ENCODE data around the gene FYCO1.
"Not testable (repeated sequence)": the region's sequence is repeated elsewhere in the genome, so short reads cannot be mapped to it uniquely, and the experiment has no call there.

Gene FYCO1

GRCh38 chr3:46010519-46011113 is 15.0 kb upstream of the FYCO1 start:
- no peak for FAIRE-seq
- DNase-seq (ENCODE audit: low spot score), result no peak

GRCh38 chr3:46008058-46008457 is 12.4 kb upstream of the FYCO1 start:
- FAIRE-seq, result no peak

DNA sequence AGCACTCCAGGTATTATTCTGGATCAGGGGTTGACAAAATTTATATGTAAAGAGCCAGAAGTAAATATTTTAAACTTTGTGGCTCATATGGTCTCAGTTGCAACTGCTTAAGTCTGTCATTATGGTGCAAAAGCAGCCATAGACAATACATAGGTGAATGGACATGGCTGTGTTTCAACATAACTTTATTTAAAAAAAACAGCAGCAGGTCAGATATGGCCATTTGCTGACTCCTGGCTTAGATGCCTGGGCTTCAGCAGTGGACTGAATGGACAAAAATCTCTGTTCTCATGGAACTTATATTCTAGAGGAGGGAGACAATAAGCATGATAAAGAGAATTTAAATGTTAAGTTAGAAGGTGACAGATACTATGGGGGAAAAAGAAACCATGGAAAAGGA is 11.7 kb upstream of the FYCO1 start:
- FAIRE-seq, result no peak

More at GRCh38 chr3:46008058-46008457, 12.4 kb upstream of the FYCO1 start:
- DNase-seq (ENCODE audit: low spot score), result no peak

DNA sequence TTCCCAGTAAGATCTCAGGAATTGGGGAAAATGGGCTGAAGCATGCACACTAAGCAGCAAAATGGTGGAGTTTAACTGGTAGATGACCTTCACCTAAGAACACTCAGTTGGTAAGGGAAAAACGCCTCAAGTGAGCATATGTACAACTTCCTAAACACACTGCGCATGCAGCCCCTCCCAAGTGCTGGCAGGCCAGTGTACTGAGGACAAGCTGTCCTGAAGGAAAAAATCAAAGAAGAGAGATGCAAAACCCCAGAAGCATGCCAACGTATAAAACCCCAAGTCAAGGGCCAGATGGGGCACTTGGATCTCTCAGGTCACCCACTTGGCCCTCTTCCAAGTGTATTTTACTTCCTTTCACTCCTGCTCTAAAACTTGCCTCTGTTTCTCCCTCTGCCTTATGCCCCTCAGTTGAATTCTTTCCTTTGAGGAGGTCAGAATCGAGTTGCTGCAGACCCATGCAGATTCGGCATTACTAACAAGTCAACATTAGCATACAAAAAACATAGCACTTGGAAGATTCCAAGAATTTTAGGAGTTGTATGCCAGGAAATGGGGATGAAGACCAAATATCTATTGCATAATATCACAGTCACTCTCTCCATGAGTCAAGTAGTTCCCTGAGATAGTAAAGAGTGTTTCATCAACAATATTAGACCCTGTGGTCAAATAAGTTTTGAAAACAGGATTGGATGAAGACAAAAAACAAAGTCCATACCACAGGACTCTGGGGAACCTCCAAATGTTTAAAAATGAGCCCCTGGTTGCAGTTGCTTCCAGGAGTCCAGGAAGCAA is 10.8 kb upstream of the FYCO1 start:
- DNase-seq (ENCODE audit: low spot score) (no peak), FAIRE-seq (no peak)

More for the DNA sequence above, 11.7 kb upstream of the FYCO1 start:
- DNase-seq (ENCODE audit: low spot score), result no peak

DNA sequence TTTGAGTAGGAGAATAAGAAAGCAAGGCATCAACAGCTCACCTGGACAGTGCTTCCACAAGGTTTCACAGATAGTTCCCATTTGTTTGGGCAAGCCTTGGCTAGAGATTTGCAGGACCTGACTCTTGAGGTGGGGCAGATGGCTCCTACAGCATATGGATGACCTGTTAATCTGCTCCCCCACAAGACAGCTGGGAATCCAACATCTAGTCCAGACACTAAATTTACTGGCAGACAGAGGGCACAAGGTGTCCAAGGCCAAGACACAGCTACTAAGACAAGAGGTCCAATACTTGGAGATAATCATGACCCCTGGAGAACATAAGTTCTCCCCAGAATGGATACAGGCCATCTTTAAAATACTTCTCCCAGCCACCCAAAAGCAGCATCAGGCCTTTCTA is 8.1 kb upstream of the FYCO1 start:
- FAIRE-seq; DNase-seq (ENCODE audit: low spot score): not testable (repeated sequence)

DNA sequence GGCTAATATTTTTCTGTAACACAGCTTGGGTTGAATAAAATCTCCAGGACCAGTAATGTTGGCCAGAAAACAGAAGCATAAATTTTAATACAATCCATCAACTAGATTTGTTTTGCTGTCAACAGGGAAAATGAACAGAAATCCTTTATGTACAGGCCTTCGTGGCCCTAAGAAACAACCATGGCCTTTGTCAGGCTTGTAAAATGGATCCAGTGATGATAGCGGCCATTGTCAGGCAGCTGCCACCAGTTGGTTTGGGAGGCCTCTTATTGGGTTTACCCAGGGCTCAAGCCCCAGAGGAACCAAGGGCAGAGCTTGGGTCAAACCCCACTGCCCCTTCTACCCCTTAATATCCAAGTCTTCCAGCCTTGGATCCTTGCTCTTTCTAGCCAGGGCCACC is 5.6 kb upstream of the FYCO1 start:
- FAIRE-seq (no peak), DNase-seq (ENCODE audit: low spot score) (no peak)

- FAIRE-seq (no peak), DNase-seq (ENCODE audit: low spot score) (no peak)
These were observed 2.3 kb upstream of the FYCO1 start for GRCh38 chr3:45997942-45998341.

DNA sequence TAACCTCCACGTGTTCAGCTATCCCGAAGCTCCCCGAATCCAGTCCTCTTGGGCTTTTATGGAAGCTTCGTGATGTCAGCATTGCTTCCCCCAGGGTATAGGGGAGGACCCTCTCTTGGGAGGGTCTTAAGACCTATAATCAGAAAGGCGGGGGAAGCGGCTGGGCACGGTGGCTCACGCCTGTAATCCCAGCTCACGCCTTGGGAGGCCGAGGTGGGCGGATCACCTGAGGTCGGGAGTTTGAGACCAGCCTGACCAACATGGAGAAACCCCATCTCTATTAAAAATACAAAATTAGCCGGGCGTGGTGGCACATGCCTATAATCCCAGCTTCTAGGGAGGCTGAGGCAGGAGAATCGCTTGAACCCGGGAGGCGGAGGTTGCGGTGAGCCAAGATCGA is 1.9 kb upstream of the FYCO1 start:
- FAIRE-seq, result not testable (repeated sequence)

GRCh38 chr3:45994419-45995235 is 997 bp downstream of the FYCO1 start:
- FAIRE-seq (no peak), DNase-seq (ENCODE audit: low spot score) (no peak)

More for the DNA sequence above, 1.9 kb upstream of the FYCO1 start:
- not testable (repeated sequence) for DNase-seq (ENCODE audit: low spot score)

DNA sequence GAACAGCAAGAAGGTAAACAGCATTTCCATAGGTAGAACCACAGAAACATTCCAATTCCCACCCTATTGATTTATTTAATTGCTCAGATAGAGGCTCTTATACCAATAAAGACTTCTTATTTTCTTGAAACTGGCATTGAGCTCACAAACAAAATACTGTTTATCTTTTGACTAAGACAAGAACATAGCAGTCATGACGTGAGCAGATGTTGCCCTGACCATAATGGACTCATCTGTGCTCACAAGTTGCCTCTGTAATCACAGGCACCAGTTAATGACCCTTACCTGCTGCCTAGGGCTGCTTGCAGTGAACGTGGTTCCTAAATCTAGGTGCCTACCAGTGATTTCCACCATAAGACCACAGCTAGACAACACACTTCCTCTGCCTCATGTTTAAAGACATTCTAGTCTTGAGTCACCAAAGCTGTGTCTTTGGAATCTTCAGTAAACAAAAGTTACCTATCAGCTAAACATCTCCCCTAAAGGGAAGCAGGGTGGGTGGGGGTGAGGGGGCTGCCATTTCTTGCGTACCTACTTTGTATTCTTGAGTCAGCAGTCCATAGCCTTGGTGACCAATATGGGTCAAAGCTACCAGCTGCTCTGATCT is 2.1 kb downstream of the FYCO1 start:
- no peak for DNase-seq (ENCODE audit: low spot score)
- FAIRE-seq, result no peak

- FAIRE-seq, result no peak
- no peak for DNase-seq (ENCODE audit: low spot score)
These were observed 2.8 kb downstream of the FYCO1 start for GRCh38 chr3:45992821-45993221.

DNA sequence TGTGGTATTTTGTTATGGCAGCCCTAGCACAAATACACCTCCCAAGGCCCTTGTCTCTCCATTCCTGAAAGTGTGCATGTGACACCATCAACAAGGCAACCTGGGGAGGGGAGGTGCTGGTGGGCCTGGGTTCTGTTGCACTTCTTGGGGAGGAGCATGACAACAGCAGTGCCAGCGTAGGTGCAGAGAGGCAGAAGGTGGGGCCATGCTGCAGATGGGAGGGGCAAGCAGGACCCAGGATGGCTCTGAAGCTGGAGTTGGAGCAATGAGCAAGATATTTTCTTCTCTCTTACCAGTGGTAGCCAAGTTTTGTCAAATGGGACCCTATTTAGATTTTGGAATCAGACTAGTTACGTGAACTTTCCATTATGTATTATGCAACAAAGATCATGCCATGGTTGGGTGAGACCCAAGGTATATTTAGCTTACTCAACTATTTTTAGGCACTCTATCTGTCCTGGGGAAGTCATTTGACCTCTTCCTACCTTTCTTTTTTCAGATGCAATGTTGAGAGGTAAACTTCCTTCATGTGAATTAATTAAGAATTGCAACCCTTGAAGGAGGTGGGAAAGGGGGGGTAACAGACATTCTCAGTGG is 3.4 kb downstream of the FYCO1 start:
- FAIRE-seq, result no peak
- no peak for DNase-seq (ENCODE audit: low spot score)

DNA sequence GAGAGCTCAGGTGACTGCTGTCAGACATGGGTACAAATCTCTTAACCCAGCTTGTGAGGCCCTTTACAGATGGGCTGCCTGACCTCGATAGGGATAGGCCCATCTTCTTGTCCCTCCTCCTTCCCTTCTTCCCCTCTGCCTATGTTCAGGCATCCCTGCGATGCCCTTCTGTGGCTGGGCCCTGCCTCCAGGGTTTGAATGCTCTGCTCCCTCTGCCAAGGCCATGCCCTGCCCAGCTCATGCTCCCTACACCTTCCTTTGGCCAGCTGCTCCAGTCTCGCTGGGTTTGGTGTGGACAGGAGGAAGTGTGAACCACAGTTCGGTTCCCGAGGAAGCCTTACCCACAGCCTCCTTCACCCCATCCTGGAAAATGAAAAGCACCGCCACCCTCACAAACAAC is 4.3 kb downstream of the FYCO1 start:
- FAIRE-seq, result no peak
- DNase-seq (ENCODE audit: low spot score), result no peak

DNA sequence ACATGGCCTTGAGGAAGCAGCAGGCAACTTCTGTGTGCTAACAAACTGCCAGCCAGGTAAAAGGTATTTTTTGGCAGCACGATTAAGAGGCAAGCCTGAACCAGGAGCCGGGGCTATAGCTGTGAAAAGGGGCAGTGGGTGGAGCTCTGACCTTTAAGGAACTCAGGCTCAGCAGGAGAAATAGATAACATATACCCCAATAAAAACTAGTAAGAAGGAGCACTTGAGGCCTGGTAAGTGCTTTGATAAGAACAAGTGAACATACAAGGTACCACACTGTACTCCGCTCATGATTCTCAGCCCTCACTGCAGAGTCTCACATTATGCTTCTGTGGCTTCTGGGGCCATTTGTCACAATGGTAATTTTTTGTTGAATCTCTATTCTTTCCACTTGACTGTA is 5.4 kb downstream of the FYCO1 start:
- DNase-seq (ENCODE audit: low spot score), result no peak
- FAIRE-seq, result no peak

DNA sequence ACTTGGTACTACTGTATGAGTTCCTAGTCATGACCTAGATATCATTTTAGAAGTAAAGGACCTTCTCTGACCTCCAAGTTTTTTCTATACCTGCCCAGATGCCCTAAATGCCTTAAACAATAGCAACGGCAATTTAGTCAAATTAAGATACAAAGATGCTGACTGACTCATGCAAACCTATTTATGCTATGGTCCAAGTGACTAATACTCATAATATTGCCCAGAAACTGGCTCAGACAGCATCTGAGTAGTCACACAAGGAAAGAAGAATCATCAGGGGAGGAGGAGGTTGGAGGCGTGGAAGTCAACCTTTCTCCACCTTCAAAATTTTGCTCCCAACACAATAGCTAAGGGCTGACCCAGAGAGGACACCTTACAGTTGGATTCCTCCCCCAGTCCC is 6.8 kb downstream of the FYCO1 start:
- DNase-seq (ENCODE audit: low spot score), result peak; percentile 6
- no peak for FAIRE-seq

GRCh38 chr3:45988362-45988761 is 7.3 kb downstream of the FYCO1 start:
- FAIRE-seq (no peak), DNase-seq (ENCODE audit: low spot score) (no peak)

DNA sequence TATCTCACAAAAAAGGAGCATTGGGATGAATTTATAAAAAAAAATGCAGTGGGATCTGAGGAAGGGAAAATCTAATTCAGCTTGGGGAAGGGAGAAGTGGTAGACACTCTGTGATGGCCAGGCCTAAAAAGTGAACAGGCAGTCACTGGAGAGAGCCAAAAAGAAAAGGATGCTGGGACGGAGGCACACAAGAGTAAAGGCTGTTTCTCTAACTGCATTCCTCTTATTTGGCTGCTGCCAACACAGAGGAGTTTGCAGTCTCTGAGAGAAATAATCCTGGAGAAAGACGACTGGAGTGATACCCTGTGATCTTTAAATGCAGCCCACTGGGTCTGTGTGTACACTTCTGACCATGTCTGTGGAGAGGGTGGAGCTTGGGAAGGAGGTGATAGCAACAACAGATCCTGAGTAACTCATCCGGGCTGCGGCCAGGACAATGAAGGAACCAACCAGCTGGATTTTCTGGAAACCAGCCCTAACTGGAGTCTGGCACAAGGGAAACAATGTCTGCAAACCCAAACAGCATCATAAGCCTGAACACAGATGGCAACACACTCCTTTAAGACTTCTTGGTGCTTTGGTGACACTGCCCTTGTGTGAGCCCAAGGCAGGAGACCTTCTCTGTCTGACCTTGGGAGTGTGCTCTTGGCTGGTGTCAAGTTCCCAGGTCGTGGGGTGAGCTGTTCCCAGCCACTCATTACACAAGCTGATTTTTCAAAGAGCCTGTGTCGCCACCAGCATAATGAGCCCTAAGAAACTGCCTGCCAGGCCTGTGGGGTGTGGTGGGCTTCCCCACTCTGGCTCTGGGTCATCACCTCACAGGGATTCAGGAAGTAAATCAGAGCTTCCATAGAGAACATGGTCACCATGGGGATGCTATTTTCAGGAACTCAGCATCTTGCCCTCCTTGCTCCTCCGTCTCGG is 8.0 kb downstream of the FYCO1 start:
- FAIRE-seq (no peak), DNase-seq (ENCODE audit: low spot score) (no peak)

- FAIRE-seq (peak; percentile 83), DNase-seq (ENCODE audit: low spot score) (peak; percentile 78)
These were observed 9.2 kb downstream of the FYCO1 start for GRCh38 chr3:45986303-45986982.

DNA sequence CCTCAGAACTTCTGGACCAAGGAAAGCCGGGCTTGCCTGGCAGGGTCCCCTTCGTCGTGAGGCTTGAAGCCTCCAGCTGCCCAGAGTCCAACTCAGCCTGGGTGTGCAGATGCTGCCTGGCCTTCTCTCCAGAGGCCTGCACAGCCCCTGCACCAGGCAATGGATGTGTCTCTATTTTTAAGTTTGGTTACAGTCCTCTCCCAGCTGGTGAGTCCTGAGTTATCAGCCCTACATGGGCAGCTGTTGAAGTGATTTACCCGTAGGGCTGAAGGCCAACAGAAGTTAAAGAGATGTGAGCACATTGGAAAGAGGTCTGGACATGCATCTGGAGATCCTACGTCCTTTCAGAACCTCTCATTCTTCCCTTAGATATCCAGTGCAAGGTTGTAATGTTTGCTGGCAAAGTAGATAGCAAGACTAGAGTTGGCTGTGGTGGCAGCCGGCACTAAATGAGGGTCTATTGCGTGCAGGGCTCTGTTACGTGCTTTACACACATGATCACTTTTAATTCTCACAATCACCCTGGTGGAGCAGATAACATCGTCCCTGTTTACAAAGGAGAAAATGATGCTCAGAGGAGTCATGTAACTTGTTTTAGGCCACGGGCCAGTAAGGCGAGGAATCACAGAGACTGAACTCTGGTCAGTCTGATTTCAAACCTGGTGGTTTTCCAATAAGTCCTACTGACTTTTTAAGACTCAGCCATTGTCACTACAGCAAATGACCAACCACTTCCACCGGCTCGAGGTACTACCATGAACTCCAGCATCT is 9.9 kb downstream of the FYCO1 start:
- no peak for DNase-seq (ENCODE audit: low spot score)
- FAIRE-seq, result no peak
